Cardiac septum (tissue), 1 donor: Measurements from ENCODE around the gene PRRX1. TPM values are rescaled to one million over a fixed set of nuclear protein-coding genes. Genes with fewer than 3 reads are reported as not detected.

Experiments
- DNase-seq: peaks from one replicate; pipeline ENCODE4 v3.0.0-alpha.2; 2020; ENCODE audit warnings: low spot score
- intact Hi-C: fragments of 100-400 bp; cut with DNase I; formaldehyde crosslinking; loops from one replicate; pipeline ENCODE4 v1.14.0; 2022
- total RNA-seq: library from RNA; stranded (reverse); fragmentation: NEBNext Ultra II Directional; extraction: Animal tissue kit (Norgen Biotek cat#: 25700); gene quantifications from one replicate; pipeline ENCODE4 v1.2.1, GENCODE V29; 2021
- donor health status: DM: no; HTN: no; CAD: no.

PRRX1 gene
- total RNA-seq, 1 donor from 2014 or later, result 124 TPM

GRCh38 chr1:170704256-170704655 is 40.3 kb downstream of the PRRX1 start:
- DNase-seq, result no peak
- intact Hi-C loops, result no loop called here

- intact Hi-C loops, result no loop called here
- no peak for DNase-seq
Observed at GRCh38 chr1:170705981-170706380, 42.0 kb downstream of the PRRX1 start.

- intact Hi-C loops, result no loop called here
- DNase-seq, result no peak
Observed at GRCh38 chr1:170707117-170707516, 43.2 kb downstream of the PRRX1 start.

- no peak for DNase-seq
- intact Hi-C loops, result no loop called here
Observed at GRCh38 chr1:170707959-170708655, 44.2 kb downstream of the PRRX1 start.

GRCh38 chr1:170711682-170712081 is 47.8 kb downstream of the PRRX1 start:
- intact Hi-C loops, result no loop called here
- DNase-seq, result no peak

- intact Hi-C loops, result no loop called here
- DNase-seq, result no peak
Observed at GRCh38 chr1:170714163-170714562, 50.2 kb downstream of the PRRX1 start.

- intact Hi-C loops, result no loop called here
- DNase-seq, result no peak
Observed at GRCh38 chr1:170714938-170715337, 51.0 kb downstream of the PRRX1 start.

- no peak for DNase-seq
- intact Hi-C loops, result no loop called here
Observed at GRCh38 chr1:170716835-170717429, 53.0 kb downstream of the PRRX1 start.

GRCh38 chr1:170720661-170721060 is 56.7 kb downstream of the PRRX1 start:
- intact Hi-C loops, result loop anchor here (10.0 kb wide), 1 partner anchor 46 kb away; no protein-coding TSS in a partner anchor
- no peak for DNase-seq

GRCh38 chr1:170721621-170722020 is 57.7 kb downstream of the PRRX1 start:
- intact Hi-C loops, result loop anchor here (10.0 kb wide), 1 partner anchor 47 kb away; no protein-coding TSS in a partner anchor
- no peak for DNase-seq

GRCh38 chr1:170723518-170723917 is 59.6 kb downstream of the PRRX1 start:
- intact Hi-C loops, result loop anchor here (10.0 kb wide), 1 partner anchor 49 kb away; no protein-coding TSS in a partner anchor
- DNase-seq, result no peak

GRCh38 chr1:170725326-170725725 is 61.4 kb downstream of the PRRX1 start:
- DNase-seq, result no peak
- intact Hi-C loops, result loop anchor here (10.0 kb wide), 1 partner anchor 51 kb away; no protein-coding TSS in a partner anchor

GRCh38 chr1:170727963-170728362 is 64.0 kb downstream of the PRRX1 start:
- no peak for DNase-seq
- intact Hi-C loops, result loop anchor here (10.0 kb wide), 1 partner anchor 53 kb away; no protein-coding TSS in a partner anchor

- intact Hi-C loops, result loop anchor here (10.0 kb wide), 2 partner anchors 55 to 685 kb away; no protein-coding TSS in a partner anchor
Observed at GRCh38 chr1:170729225-170730002, 65.5 kb downstream of the PRRX1 start.

GRCh38 chr1:170730014-170730413 is 66.1 kb downstream of the PRRX1 start:
- no peak for DNase-seq
- intact Hi-C loops, result loop anchor here (10.0 kb wide), 1 partner anchor 685 kb away; no protein-coding TSS in a partner anchor

More at GRCh38 chr1:170729225-170730002, 65.5 kb downstream of the PRRX1 start:
- no peak for DNase-seq

GRCh38 chr1:170730438-170730837 is 66.5 kb downstream of the PRRX1 start:
- intact Hi-C loops, result loop anchor here (10.0 kb wide), 1 partner anchor 686 kb away; no protein-coding TSS in a partner anchor
- DNase-seq, result no peak

GRCh38 chr1:170731566-170732251 is 67.8 kb downstream of the PRRX1 start:
- no peak for DNase-seq
- intact Hi-C loops, result loop anchor here (10.0 kb wide), 1 partner anchor 687 kb away; no protein-coding TSS in a partner anchor

GRCh38 chr1:170732252-170732588 is 68.3 kb downstream of the PRRX1 start:
- intact Hi-C loops, result loop anchor here (10.0 kb wide), 1 partner anchor 687 kb away; no protein-coding TSS in a partner anchor
- DNase-seq, result no peak

- no peak for DNase-seq
- intact Hi-C loops, result loop anchor here (10.0 kb wide), 1 partner anchor 690 kb away; no protein-coding TSS in a partner anchor
Observed at GRCh38 chr1:170734412-170735175, 70.7 kb downstream of the PRRX1 start.
